Left ventricle myocardium inferior (tissue), 1 donor: ENCODE data around the gene SRRM1. TPM values are rescaled to one million over a fixed set of nuclear protein-coding genes. Genes with fewer than 3 reads are reported as not detected.

Experiments used
- DNase-seq: peaks from one replicate; pipeline ENCODE4 v3.0.0-alpha.2; 2020
- H3K27ac ChIP-seq: fragments of 200-600 bp; replicated peaks from 2 replicates; pipeline ENCODE4 v1.8.0; 2021
- H3K27me3 ChIP-seq: fragments of 200-600 bp; 2 replicates; pipeline ENCODE4 v1.8.0; 2021; ENCODE audit warnings: low read depth
- H3K36me3 ChIP-seq: fragments of 200-600 bp; 2 replicates; pipeline ENCODE4 v1.8.0; 2021
- H3K4me1 ChIP-seq: fragments of 200-600 bp; 2 replicates; pipeline ENCODE4 v1.8.0; 2021
- H3K4me3 ChIP-seq: fragments of 200-600 bp; 2 replicates; pipeline ENCODE4 v1.8.0; 2021; ENCODE audit warnings: mild to moderate bottlenecking, moderate library complexity
- H3K9me3 ChIP-seq: fragments of 200-600 bp; replicated peaks from 2 replicates; pipeline ENCODE4 v1.8.0; 2021
- CTCF ChIP-seq: fragments of 200-600 bp; IDR thresholded peaks from 2 replicates; pipeline ENCODE4 v1.8.0; 2021; ENCODE audit warnings: antibody characterized with exemption, mild to moderate bottlenecking, borderline replicate concordance
- intact Hi-C: fragments of 100-400 bp; cut with micrococcal nuclease; formaldehyde crosslinking; loops from one replicate; pipeline ENCODE4 v1.11.0; 2022
- total RNA-seq: library from RNA; stranded (reverse); fragmentation: NEBNext Ultra II Directional; extraction: Animal tissue kit (Norgen Biotek cat#: 25700); gene quantifications from one replicate; pipeline ENCODE4 v1.2.1, GENCODE V29; 2021
- donor health status: DM: no; HTN: yes; CAD: no; lungs with severe emphysema.

SRRM1 gene
- total RNA-seq, 1 donor from 2014 or later: 60.8 TPM

- no peak for DNase-seq
- H3K27me3 ChIP-seq: peaks cover 21% of the 10 kb centered on the region
- H3K4me1 ChIP-seq: no peaks in the 10 kb centered on the region
- H3K9me3 ChIP-seq: no peaks in the 10 kb centered on the region
- no peak for TF ChIP-seq CTCF
- H3K4me3 ChIP-seq: no peak overlapping the region
- no peaks in the 10 kb centered on the region for H3K36me3 ChIP-seq
- intact Hi-C loops: no loop called here
- no peak overlapping the region for H3K27ac ChIP-seq
Measured at GRCh38 chr1:24605534-24606295, 37.4 kb upstream of the SRRM1 start.

GRCh38 chr1:24606296-24606605, 36.9 kb upstream of the SRRM1 start:
- TF ChIP-seq CTCF: no peak
- intact Hi-C loops: no loop called here

GRCh38 chr1:24606621-24607020, 36.5 kb upstream of the SRRM1 start:
- no peak for DNase-seq
- intact Hi-C loops: no loop called here
- Histone ChIP-seq H3K27ac (no peak overlapping the region), H3K36me3 (no peaks in the 10 kb centered on the region), H3K4me3 (no peak overlapping the region), H3K4me1 (no peaks in the 10 kb centered on the region), H3K9me3 (no peaks in the 10 kb centered on the region), H3K27me3 (peaks cover 23% of the 10 kb centered on the region)
- TF ChIP-seq CTCF: no peak

More at GRCh38 chr1:24606296-24606605, 36.9 kb upstream of the SRRM1 start:
- Histone ChIP-seq H3K9me3 (no peaks in the 10 kb centered on the region), H3K4me1 (no peaks in the 10 kb centered on the region), H3K27ac (no peak overlapping the region), H3K27me3 (peaks cover 22% of the 10 kb centered on the region), H3K4me3 (no peak overlapping the region), H3K36me3 (no peaks in the 10 kb centered on the region)
- no peak for DNase-seq

GRCh38 chr1:24609949-24610517, 33.1 kb upstream of the SRRM1 start:
- TF ChIP-seq CTCF: no peak
- H3K4me3 ChIP-seq: no peak overlapping the region

GRCh38 chr1:24619376-24619775, 23.7 kb upstream of the SRRM1 start:
- Histone ChIP-seq H3K36me3 (no peaks in the 10 kb centered on the region), H3K9me3 (no peaks in the 10 kb centered on the region), H3K27ac (no peak overlapping the region), H3K4me3 (no peak overlapping the region), H3K27me3 (peaks cover 27% of the 10 kb centered on the region), H3K4me1 (no peaks in the 10 kb centered on the region)
- no peak for DNase-seq
- intact Hi-C loops: no loop called here
- TF ChIP-seq CTCF: no peak

More at GRCh38 chr1:24609949-24610517, 33.1 kb upstream of the SRRM1 start:
- intact Hi-C loops: no loop called here
- no peaks in the 10 kb centered on the region for H3K4me1 ChIP-seq
- H3K36me3 ChIP-seq: no peaks in the 10 kb centered on the region
- no peaks in the 10 kb centered on the region for H3K9me3 ChIP-seq
- peaks cover 27% of the 10 kb centered on the region for H3K27me3 ChIP-seq
- no peak overlapping the region for H3K27ac ChIP-seq
- DNase-seq: no peak
